SK-N-SH (cell line): ENCODE data around the gene AHCYL1. TPM values are rescaled to one million over a fixed set of nuclear protein-coding genes. Genes with fewer than 3 reads are reported as not detected.

Experiments
- CTCF ChIA-PET: fragments of 300-600, 350-600 bp; formaldehyde crosslinking; extraction: SDS; loops from one replicate; lab custom pipeline; 2021; lab: Yijun Ruan, JAX
- POLR2A ChIA-PET: fragments of 350-600 bp; sonication (Branson Sonifier 250); formaldehyde crosslinking; extraction: SDS; loops from one replicate; lab custom pipeline; 2020; ENCODE audit warnings: antibody characterized with exemption, inconsistent platforms; lab: Yijun Ruan, JAX
- DNase-seq: peaks from one replicate; pipeline ENCODE4 v3.0.0; 2012
- H2AFZ ChIP-seq: fragments of 200-600 bp; sonication (generic); 2 replicates; pipeline ENCODE4 v1.8.1; 2016; ENCODE audit warnings: antibody characterized with exemption, mild to moderate bottlenecking, low read depth
- H3F3A ChIP-seq: fragments of 200-600 bp; sonication (generic); replicated peaks from 2 replicates; pipeline ENCODE3; 2016; ENCODE audit warnings: antibody characterized with exemption, mild to moderate bottlenecking; ENCODE audit not compliant: insufficient read depth
- H3K27ac ChIP-seq, 2 experiments: fragments of 200-500 bp in 1 of 2; fragments of 200-600 bp in 1 of 2; sonication (Bioruptor generic) in 1 of 2; sonication (generic), shearing (Covaris generic) in 1 of 2; 2 replicates each; pipeline versions ENCODE4 v1.5.1 to v1.6.1; 2014 to 2016; ENCODE audit warnings: low read depth in 2 of 2, inconsistent platforms in 1 of 2, low read length in 1 of 2, mild to moderate bottlenecking in 1 of 2, mixed read lengths in 1 of 2
- H3K27me3 ChIP-seq: fragments of 200-600 bp; sonication (generic), shearing (Covaris generic); 2 replicates; pipeline ENCODE4 v1.6.1; 2016; ENCODE audit warnings: mixed run types; ENCODE audit not compliant: insufficient read depth
- H3K36me3 ChIP-seq, 2 experiments: fragments of 200-500 bp in 1 of 2; fragments of 200-600 bp in 1 of 2; sonication (Bioruptor generic) in 1 of 2; sonication (generic) in 1 of 2; replicated peaks in 1 of 2; 2 replicates each; pipeline versions ENCODE3 to v1.5.1; 2014 to 2016; ENCODE audit warnings: low read length in 1 of 2, mild to moderate bottlenecking in 1 of 2; ENCODE audit not compliant: insufficient read depth in 2 of 2, control insufficient read depth in 1 of 2
- H3K4me1 ChIP-seq, 2 experiments: fragments of 200-500 bp in 1 of 2; fragments of 200-600 bp in 1 of 2; sonication (Bioruptor generic) in 1 of 2; sonication (generic), shearing (Covaris generic) in 1 of 2; 2 replicates each; pipeline versions ENCODE4 v1.5.1 to v1.6.1; 2014 to 2016; ENCODE audit warnings: low read depth in 1 of 2, low read length in 1 of 2, mixed run types in 1 of 2; ENCODE audit not compliant: insufficient read depth in 2 of 2, control insufficient read depth in 1 of 2
- H3K4me2 ChIP-seq: fragments of 200-600 bp; sonication (generic), shearing (Covaris generic); 2 replicates; pipeline ENCODE4 v1.6.1; 2017; ENCODE audit warnings: mixed run types
- H3K4me3 ChIP-seq, 2 experiments: fragments of 200-500 bp in 1 of 2; fragments of 200-600 bp in 1 of 2; sonication (Bioruptor generic) in 1 of 2; sonication (generic), shearing (Covaris generic) in 1 of 2; 2 replicates each; pipeline versions ENCODE4 v1.5.1 to v1.8.1; 2014 to 2016; ENCODE audit warnings: low read depth in 2 of 2, inconsistent platforms in 1 of 2, low read length in 1 of 2, mild to moderate bottlenecking in 1 of 2, mixed read lengths in 1 of 2, moderate library complexity in 1 of 2
- H3K79me2 ChIP-seq: fragments of 200-600 bp; sonication (generic); 2 replicates; pipeline ENCODE4 v1.8.1; 2017; ENCODE audit warnings: mild to moderate bottlenecking; ENCODE audit not compliant: insufficient read depth
- H3K9ac ChIP-seq: fragments of 200-600 bp; sonication (generic); 2 replicates; pipeline ENCODE4 v1.6.1; 2017; ENCODE audit warnings: mixed run types
- H3K9me2 ChIP-seq: fragments of 200-600 bp; sonication (generic); 2 replicates; pipeline ENCODE4 v1.6.1; 2017; ENCODE audit warnings: mixed run types
- H3K9me3 ChIP-seq: fragments of 200-600 bp; sonication (generic); 2 replicates; pipeline ENCODE4 v1.6.1; 2017; ENCODE audit warnings: mixed run types, mild to moderate bottlenecking, moderate library complexity
- H4K20me1 ChIP-seq: fragments of 200-600 bp; sonication (generic); 2 replicates; pipeline ENCODE4 v1.6.1; 2017; ENCODE audit warnings: mild to moderate bottlenecking, mixed run types; ENCODE audit not compliant: insufficient read depth
- CHD2 ChIP-seq: fragments of 150-350 bp; IDR thresholded peaks from 2 replicates; pipeline ENCODE4 v1.6.1; 2018; ENCODE audit warnings: low read length; ENCODE audit not compliant: partially characterized antibody
- CTCF ChIP-seq: fragments of 200-600 bp; sonication (generic); IDR thresholded peaks from 2 replicates; pipeline ENCODE4 v1.6.1; 2017; ENCODE audit warnings: antibody characterized with exemption, mild to moderate bottlenecking, moderate library complexity
- FOSL2 ChIP-seq: IDR thresholded peaks from 2 replicates; pipeline ENCODE4 v1.4.0; 2012; ENCODE audit warnings: low read depth, mild to moderate bottlenecking, moderate library complexity, borderline replicate concordance
- FOXM1 ChIP-seq: IDR thresholded peaks from 2 replicates; pipeline ENCODE4 v1.4.0; 2012; ENCODE audit warnings: low read depth, mild to moderate bottlenecking
- MAX ChIP-seq: IDR thresholded peaks from 2 replicates; pipeline ENCODE4 v1.4.0; 2012; ENCODE audit warnings: low read depth
- MEF2A ChIP-seq: IDR thresholded peaks from 2 replicates; pipeline ENCODE4 v1.4.0; 2012; ENCODE audit warnings: low read depth, borderline replicate concordance
- MXI1 ChIP-seq: IDR thresholded peaks from 2 replicates; pipeline ENCODE4 v1.6.1; 2012; ENCODE audit warnings: mild to moderate bottlenecking, low read depth, low read length, improper control_type of control experiment
- NFIC ChIP-seq: IDR thresholded peaks from 2 replicates; pipeline ENCODE4 v1.4.0; 2012; ENCODE audit warnings: borderline replicate concordance
- RCOR1 ChIP-seq: fragments of 150-350 bp; IDR thresholded peaks from 2 replicates; pipeline ENCODE4 v1.6.1; 2017; ENCODE audit warnings: antibody characterized with exemption, low read length
- REST ChIP-seq: IDR thresholded peaks from 2 replicates; pipeline ENCODE4 v1.6.1; 2012; ENCODE audit warnings: mild to moderate bottlenecking, low read depth, low read length, moderate library complexity
- RFX5 ChIP-seq: IDR thresholded peaks from 2 replicates; pipeline ENCODE4 v1.6.1; 2012; ENCODE audit warnings: mild to moderate bottlenecking, improper control_type of control experiment, low read length
- SIN3A ChIP-seq: IDR thresholded peaks from 2 replicates; pipeline ENCODE4 v1.6.1; 2012; ENCODE audit warnings: low read depth, mild to moderate bottlenecking, low read length, moderate library complexity, borderline replicate concordance
- TAF1 ChIP-seq: IDR thresholded peaks from 2 replicates; pipeline ENCODE4 v1.6.1; 2012; ENCODE audit warnings: low read depth, mild to moderate bottlenecking, low read length, moderate library complexity, borderline replicate concordance
- USF1 ChIP-seq: IDR thresholded peaks from 2 replicates; pipeline ENCODE4 v1.4.0; 2012; ENCODE audit warnings: low read depth, borderline replicate concordance
- USF2 ChIP-seq: fragments of 150-350 bp; IDR thresholded peaks from 2 replicates; pipeline ENCODE4 v1.6.1; 2017; ENCODE audit warnings: antibody characterized with exemption, low read length, low read depth, borderline replicate concordance
- ZBTB33 ChIP-seq: IDR thresholded peaks from 2 replicates; pipeline ENCODE4 v1.4.0; 2012; ENCODE audit warnings: low read depth, borderline replicate concordance
- WGBS: methylation state at CpG from one replicate; pipeline ENCODE4 v1.1.6; 2017; ENCODE audit warnings: low lambda C conversion rate; 5-methylcytosine and 5-hydroxymethylcytosine counted together
- polyA plus RNA-seq, 3 experiments: library from polyadenylated mRNA; depleted of rRNA; stranded (reverse); fragments of >200 nt; gene quantifications; 2 replicates each; pipeline ENCODE4 v1.2.3, GENCODE V29; 2012

AHCYL1 gene
- polyA plus RNA-seq, 1 of the 3 experiments (the other 2 are of a cell fraction), result 39.7 TPM

GRCh38 chr1:110039641-110040040, 55.1 kb downstream of the AHCYL1 start:
- POLR2A ChIA-PET, result interaction anchor here (0.8 kb wide), 1 partner anchor 10 kb away, joined by 4 read pairs; no protein-coding TSS in a partner anchor
- peaks cover 53 to 69% of the 10 kb centered on the region in 2 experiments for H3K36me3 ChIP-seq
- H3K27me3 ChIP-seq, result no peaks in the 10 kb centered on the region
- no peak overlapping the region for H3K9ac ChIP-seq
- TF ChIP-seq REST (no peak), MAX (no peak), CTCF (no peak), CHD2 (no peak), NFIC (no peak), ZBTB33 (no peak), TAF1 (no peak), USF2 (no peak), RFX5 (no peak), USF1 (no peak), FOXM1 (no peak), FOSL2 (no peak), MEF2A (no peak), SIN3A (no peak), RCOR1 (no peak), MXI1 (no peak)
- TF ChIP-seq, all 33 proteins: peak for 0
- Histone ChIP-seq H3K4me3 (no peak overlapping the region), H3K79me2 (peaks cover 32% of the 10 kb centered on the region), H3K4me2 (no peak overlapping the region), H3F3A (no peaks in the 10 kb centered on the region), H3K9me3 (no peaks in the 10 kb centered on the region), H3K27ac (no peak overlapping the region), H2AFZ (no peak overlapping the region), H3K4me1 (peaks cover 4 to 9% of the 10 kb centered on the region in 2 experiments; a peak in 2 of 4 replicates), H3K9me2 (no peaks in the 10 kb centered on the region), H4K20me1 (peaks cover 15% of the 10 kb centered on the region; the same call in 1 of the 2 replicates)
- no peak for DNase-seq
- 96% methylated on average over 4 of the region's 4 CpGs for WGBS
- CTCF ChIA-PET, result interaction anchor here (0.8 to 42.0 kb wide), 6 partner anchors 10 to 157 kb away, joined by 3 to 1768 read pairs (median 8); partner anchors contain the start of gene UBL4B
